ENCODE measurements around the gene TOB2. TPM values are rescaled to one million over a fixed set of nuclear protein-coding genes. Genes with fewer than 3 reads are reported as not detected.

The TOB2 gene
- polyA plus RNA-seq, 1 donor: 48.6 TPM

GRCh38 chr22:41394012-41394356 lies 52.6 kb downstream of the TOB2 start:
- DNase-seq: no peak

GRCh38 chr22:41387341-41387740 lies 59.3 kb downstream of the TOB2 start:
- no peak for DNase-seq

- no peak for DNase-seq
Observed at GRCh38 chr22:41384128-41384527, 62.5 kb downstream of the TOB2 start.

Other genes with a start within 250 kb of the TOB2 start
- gene L3MBTL2, start 241.5 kb downstream of the TOB2 start, polyA plus RNA-seq (ENCODE audit: insufficient read length): 27.1 TPM
- gene CHADL, start 205.9 kb downstream of the TOB2 start, polyA plus RNA-seq (ENCODE audit: insufficient read length): 2.7 TPM
- 51.4 TPM for gene RANGAP1, start 160.6 kb downstream of the TOB2 start, polyA plus RNA-seq (ENCODE audit: insufficient read length)
- gene ZC3H7B, start 145.3 kb downstream of the TOB2 start, polyA plus RNA-seq (ENCODE audit: insufficient read length): 80.3 TPM
- gene TEF, start 64.9 kb downstream of the TOB2 start, polyA plus RNA-seq (ENCODE audit: insufficient read length): 16.3 TPM
- gene PHF5A, start 21.9 kb upstream of the TOB2 start, polyA plus RNA-seq (ENCODE audit: insufficient read length): 46.5 TPM
- 121 TPM for gene ACO2, start 22.3 kb upstream of the TOB2 start, polyA plus RNA-seq (ENCODE audit: insufficient read length)
- 30.5 TPM for gene POLR3H, start 97.7 kb upstream of the TOB2 start, polyA plus RNA-seq (ENCODE audit: insufficient read length)
- gene CSDC2, start 114.2 kb upstream of the TOB2 start, polyA plus RNA-seq (ENCODE audit: insufficient read length): 4.9 TPM
- gene PMM1, start 143.0 kb upstream of the TOB2 start, polyA plus RNA-seq (ENCODE audit: insufficient read length): 49.1 TPM
- 31.3 TPM for gene DESI1, start 174.2 kb upstream of the TOB2 start, polyA plus RNA-seq (ENCODE audit: insufficient read length)
- gene XRCC6, start 174.5 kb upstream of the TOB2 start, polyA plus RNA-seq (ENCODE audit: insufficient read length): 369 TPM
- gene SNU13, start 242.1 kb upstream of the TOB2 start, polyA plus RNA-seq (ENCODE audit: insufficient read length): 117 TPM